HEK293 (cell line): ENCODE data around the gene CSTA.

Source experiments
- REST ChIP-seq: fragments of 450-650 bp; formaldehyde crosslinking; IDR thresholded peaks from 2 replicates; pipeline ENCODE4 v1.5.1; 2016; ENCODE audit warnings: missing biosample characterization, missing genetic modification characterization
- ZBTB1 ChIP-seq: fragments of 450-650 bp; formaldehyde crosslinking; IDR thresholded peaks from 2 replicates; pipeline ENCODE4 v1.5.1; 2016; ENCODE audit warnings: missing biosample characterization, missing genetic modification characterization
- ZNF16 ChIP-seq: fragments of 450-650 bp; formaldehyde crosslinking; IDR thresholded peaks from 2 replicates; pipeline ENCODE4 v1.5.1; 2016; ENCODE audit warnings: low read depth, missing biosample characterization, missing genetic modification characterization
- ZNF24 ChIP-seq: fragments of 450-650 bp; formaldehyde crosslinking; IDR thresholded peaks from 2 replicates; pipeline ENCODE4 v1.5.1; 2016; ENCODE audit warnings: missing biosample characterization, missing genetic modification characterization
- ZNF398 ChIP-seq: fragments of 450-650 bp; formaldehyde crosslinking; IDR thresholded peaks from 2 replicates; pipeline ENCODE4 v1.5.1; 2017; ENCODE audit warnings: missing biosample characterization, missing genetic modification characterization
- ZNF449 ChIP-seq: fragments of 450-650 bp; formaldehyde crosslinking; IDR thresholded peaks from 2 replicates; pipeline ENCODE4 v1.5.1; 2017; ENCODE audit warnings: missing biosample characterization, mild to moderate bottlenecking, missing genetic modification characterization, moderate library complexity
- ZNF488 ChIP-seq: fragments of 450-650 bp; formaldehyde crosslinking; IDR thresholded peaks from 2 replicates; pipeline ENCODE4 v1.5.1; 2016; ENCODE audit warnings: missing biosample characterization, missing genetic modification characterization
- ZNF645 ChIP-seq: fragments of 450-650 bp; formaldehyde crosslinking; IDR thresholded peaks from 2 replicates; pipeline ENCODE4; 2016; ENCODE audit warnings: missing biosample characterization, missing genetic modification characterization

GRCh38 chr3:122325769-122326168, 721 bp downstream of the CSTA start:
- TF ChIP-seq ZNF449 (tag by site-specific recombination) (no peak), ZNF24 (no peak), ZNF398 (no peak), REST (no peak), ZNF16 (no peak), ZNF488 (tag by site-specific recombination) (no peak), ZNF645 (tag by site-specific recombination) (no peak), ZBTB1 (tag by site-specific recombination) (no peak)
